GM13977 (cell line): ENCODE results near the gene CDC42BPA.

Experiments
- DNase-seq: peaks from one replicate; pipeline ENCODE4 v3.0.0; 2012; ENCODE audit warnings: low spot score
- in situ Hi-C: fragments of 300-500 bp; cut with MboI; formaldehyde crosslinking; loops from one replicate; pipeline ENCODE4 v1.12.0; 2022; ENCODE audit warnings: low sequenced_read_pairs, low pct_unique_long_range_greater_than_20kb, mixed read lengths, inconsistent platforms; ENCODE audit not compliant: unreplicated experiment
- TF ChIP-seq, protein P1 (sequence below): IDR thresholded peaks from 2 replicates; pipeline ENCODE4 v1.5.1; 2012; ENCODE audit warnings: mild to moderate bottlenecking, control low read depth; ENCODE audit not compliant: insufficient read depth; ENCODE audit errors: extremely low read depth, missing control alignments

CDC42BPA gene

DNA sequence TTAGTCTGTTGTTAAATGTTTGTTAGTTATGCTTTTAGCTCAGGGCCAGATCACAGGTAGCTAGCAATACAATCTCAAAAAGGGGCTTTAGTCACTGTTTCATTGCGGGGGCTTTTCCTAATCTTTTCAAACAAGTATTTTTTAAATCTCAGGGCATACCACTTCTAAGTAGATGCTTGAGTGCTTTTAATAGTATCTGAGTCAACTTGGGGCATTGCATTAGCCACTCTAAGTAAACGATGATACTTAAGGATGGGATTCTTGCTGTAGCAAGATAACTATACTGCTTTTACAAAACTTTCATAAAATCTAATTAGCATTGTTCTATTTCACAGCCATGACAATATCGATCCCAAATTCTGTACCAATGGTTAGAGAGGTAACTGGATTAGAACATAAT, 11.6 kb downstream of the CDC42BPA start:
- TF ChIP-seq, protein P1, sequence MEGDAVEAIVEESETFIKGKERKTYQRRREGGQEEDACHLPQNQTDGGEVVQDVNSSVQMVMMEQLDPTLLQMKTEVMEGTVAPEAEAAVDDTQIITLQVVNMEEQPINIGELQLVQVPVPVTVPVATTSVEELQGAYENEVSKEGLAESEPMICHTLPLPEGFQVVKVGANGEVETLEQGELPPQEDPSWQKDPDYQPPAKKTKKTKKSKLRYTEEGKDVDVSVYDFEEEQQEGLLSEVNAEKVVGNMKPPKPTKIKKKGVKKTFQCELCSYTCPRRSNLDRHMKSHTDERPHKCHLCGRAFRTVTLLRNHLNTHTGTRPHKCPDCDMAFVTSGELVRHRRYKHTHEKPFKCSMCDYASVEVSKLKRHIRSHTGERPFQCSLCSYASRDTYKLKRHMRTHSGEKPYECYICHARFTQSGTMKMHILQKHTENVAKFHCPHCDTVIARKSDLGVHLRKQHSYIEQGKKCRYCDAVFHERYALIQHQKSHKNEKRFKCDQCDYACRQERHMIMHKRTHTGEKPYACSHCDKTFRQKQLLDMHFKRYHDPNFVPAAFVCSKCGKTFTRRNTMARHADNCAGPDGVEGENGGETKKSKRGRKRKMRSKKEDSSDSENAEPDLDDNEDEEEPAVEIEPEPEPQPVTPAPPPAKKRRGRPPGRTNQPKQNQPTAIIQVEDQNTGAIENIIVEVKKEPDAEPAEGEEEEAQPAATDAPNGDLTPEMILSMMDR = no peak
- in situ Hi-C loops = no loop called here
- no peak for DNase-seq

DNA sequence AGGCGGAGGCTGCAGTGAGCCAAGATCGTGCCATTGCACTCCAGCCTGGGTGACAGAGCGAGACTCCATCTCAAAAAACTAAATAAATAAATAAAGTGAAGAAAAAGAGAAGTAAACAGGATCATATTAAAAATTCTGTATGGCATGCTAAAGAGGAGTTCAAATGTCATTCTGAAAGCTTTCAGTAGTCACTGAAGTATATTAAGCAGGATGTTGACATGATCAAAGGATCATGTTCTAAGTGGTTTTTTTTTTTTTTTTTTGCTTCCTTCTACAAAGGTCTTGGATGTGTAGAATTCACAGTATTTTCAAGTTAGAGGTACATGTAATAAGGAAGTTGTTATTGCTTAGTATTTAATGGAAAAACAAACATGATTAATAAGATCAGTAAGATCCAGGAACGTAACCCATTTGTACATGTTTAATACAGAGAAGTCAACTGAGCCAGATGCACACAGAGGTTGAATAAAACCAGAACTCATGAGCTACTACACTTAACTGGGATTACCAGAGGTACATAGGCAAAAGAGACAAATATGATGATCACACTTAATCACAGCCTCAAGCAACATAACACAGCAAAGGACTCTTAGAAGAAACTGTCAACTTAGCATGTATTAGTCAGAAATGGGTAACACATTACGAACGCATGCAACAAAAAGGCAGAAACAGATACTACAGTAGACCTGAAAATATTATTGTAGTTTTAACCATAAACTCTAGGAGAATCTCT, 12.2 kb downstream of the CDC42BPA start:
- TF ChIP-seq, protein P1 = no peak
- no peak for DNase-seq
- in situ Hi-C loops = no loop called here

DNA sequence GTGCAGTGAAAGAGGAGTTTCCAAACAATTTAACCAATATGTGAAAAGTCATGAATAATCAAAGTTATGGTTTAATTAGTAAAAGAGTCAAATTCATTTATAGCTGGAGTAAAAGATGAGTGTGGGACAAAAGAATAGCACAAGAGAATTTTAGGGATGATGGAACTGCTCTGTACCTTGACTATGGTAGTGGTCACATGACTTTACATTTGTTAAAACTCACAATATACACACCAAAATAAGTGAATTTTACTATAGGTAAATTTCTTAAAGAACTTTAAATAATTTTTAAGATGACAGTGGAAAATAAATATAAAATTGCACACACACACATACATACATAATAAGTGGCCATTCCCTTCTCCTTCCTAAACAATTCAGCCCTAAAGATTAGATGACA, 13.6 kb downstream of the CDC42BPA start:
- in situ Hi-C loops = no loop called here
- no peak for DNase-seq
- TF ChIP-seq, protein P1 = no peak

DNA sequence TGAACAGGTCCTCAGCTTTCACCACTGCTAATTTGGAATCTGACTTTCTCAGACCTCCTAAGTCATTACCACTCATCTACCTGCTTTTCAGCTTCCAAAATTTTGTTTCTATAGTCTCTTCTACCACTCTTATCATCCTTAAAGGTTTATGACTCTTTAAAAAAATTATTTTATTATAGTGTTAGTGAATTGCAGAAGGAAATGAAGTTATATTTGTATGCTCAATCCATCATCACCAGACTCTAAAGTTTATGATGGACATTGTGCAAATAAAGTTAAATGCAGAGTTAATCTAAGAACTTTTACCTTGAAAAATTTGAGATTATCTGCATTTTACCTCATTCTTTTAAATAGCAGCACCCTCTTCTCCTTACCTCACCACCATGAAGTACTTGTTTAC, 14.6 kb downstream of the CDC42BPA start:
- in situ Hi-C loops = no loop called here
- TF ChIP-seq, protein P1 = no peak
- DNase-seq = no peak

DNA sequence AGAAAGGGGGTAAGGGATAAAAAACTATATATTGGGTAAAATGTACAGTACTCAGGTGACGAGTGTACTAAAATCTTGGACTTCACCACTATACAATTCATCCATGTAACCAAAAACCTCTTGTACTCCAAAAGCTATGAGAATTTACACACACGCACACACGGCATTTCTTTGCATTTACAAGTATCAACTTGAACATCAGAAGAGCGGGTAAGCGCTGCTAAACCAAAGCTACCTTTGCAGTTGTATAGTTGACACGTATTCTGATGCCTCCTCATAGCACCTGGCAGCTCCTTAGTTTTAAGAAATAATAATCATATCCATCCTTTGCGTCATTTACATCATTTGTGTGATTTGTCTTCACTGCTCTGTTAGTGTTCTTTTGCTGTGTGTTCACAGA, 17.6 kb downstream of the CDC42BPA start:
- no peak for DNase-seq
- TF ChIP-seq, protein P1 = no peak
- in situ Hi-C loops = no loop called here

DNA sequence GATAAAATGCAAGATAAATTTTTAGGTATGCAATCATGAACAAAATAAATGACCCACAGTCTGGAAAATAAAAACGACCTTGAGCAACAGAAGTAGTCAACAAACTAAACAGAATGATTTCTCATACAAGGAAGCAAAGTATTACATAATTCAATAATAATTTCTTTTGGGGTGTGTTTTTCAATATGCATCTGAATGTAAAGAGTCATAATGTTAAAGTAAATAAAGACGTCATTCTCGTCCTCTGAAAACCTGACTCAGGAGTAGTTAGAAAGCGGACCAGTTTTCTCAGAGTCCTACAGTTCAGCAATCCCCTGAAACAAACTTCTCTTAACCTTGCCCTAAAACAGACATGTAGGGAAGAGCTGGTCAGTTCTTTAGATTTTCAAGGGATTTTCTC, 18.6 kb downstream of the CDC42BPA start:
- in situ Hi-C loops = no loop called here
- DNase-seq = no peak
- TF ChIP-seq, protein P1 = no peak

DNA sequence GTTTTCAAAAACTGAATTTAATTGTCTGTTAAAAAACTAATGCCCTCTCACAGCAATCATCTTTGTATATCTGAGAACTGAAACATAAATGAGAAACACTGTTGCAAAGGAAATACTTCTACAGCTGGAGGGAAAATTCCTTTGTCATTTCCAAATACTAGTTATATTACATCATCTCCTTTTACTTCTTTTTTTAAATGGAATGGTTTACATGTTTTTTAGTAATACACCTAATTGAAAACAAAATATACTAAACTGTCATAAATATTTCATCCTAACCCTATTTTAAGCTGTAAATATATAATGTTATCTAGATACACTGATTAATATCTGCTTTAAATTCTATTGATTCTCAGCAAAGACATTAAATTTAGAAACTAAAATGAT, 19.1 kb downstream of the CDC42BPA start:
- TF ChIP-seq, protein P1 = no peak
- in situ Hi-C loops = no loop called here
- no peak for DNase-seq
